ENCODE results near the gene PSMC3IP. TPM values are rescaled to one million over a fixed set of nuclear protein-coding genes. Genes with fewer than 3 reads are reported as not detected.
"Not testable (repeated sequence)": the region's sequence is repeated elsewhere in the genome, so short reads cannot be mapped to it uniquely, and the experiment has no call there.

The PSMC3IP gene
- total and polyA plus RNA-seq, 11 donors, result 0.71 to 4.1 (median 2.1) TPM

DNA sequence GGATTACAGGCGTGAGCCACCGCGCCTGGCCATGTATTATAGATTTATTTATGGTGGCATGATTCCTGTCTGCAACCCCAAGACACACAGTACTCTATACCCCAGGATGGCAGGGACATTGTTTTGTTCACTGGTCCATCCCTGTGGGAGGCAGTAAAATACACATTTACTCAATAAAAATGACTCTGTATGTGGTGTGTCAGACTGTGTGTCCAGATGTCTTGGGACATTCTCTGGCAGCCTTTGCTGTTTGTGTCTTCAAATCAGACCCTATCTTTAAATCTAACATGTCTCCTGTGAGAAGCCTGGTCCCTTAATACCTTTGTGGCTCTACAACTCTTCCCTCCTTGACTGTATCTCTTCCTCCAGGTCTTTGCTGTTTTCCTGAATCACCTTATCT lies 17.3 kb downstream of the PSMC3IP start:
- H3K36me3 ChIP-seq, result peaks cover 0 to 15% (median 10%) of the 10 kb centered on the region in 9 donors
- ATAC-seq, result no peak
- H3K9me3 ChIP-seq, result no peaks in the 10 kb centered on the region
- no peaks in the 10 kb centered on the region for H3K27me3 ChIP-seq
- H3K27ac ChIP-seq, result no peak overlapping the region
- intact Hi-C loops (cut with DNase I), result no loop called here
- TF ChIP-seq POLR2A (IDR thresholded peaks at IDR 0.05), result no peak
- no peak overlapping the region for H3K4me3 ChIP-seq
- peaks cover 10 to 37% (median 28%) of the 10 kb centered on the region in 12 donors for H3K4me1 ChIP-seq
- 86 to 97% (median 92%) methylated on average over 3 of the region's 3 CpGs for whole genome bisulfite sequencing, 4 donors
- no peak for DNase-seq

DNA sequence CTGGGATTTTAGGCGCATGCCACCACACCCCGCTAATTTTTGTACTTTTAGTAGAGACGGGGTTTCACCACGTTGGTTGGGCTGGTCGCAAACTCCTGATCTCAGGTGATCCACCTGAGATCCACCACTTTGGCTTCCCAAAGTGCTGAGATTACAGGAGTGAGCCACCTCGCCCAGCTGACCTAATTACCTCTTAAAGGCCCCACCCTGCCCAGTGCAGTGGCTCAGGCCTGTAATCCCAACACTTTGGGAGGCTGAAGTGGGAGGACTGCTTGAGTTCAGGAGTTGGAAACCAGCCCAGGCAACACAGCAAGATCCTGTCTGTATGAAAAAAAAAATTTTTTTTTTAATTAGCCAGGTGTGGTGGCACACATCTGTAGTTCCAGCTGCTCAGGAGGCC lies 18.5 kb downstream of the PSMC3IP start:
- WGBS, 4 donors, result 87 to 94% (median 90%) methylated on average over 6 of the region's 6 CpGs
- no peak overlapping the region for H3K27ac ChIP-seq
- ATAC-seq (no peak), DNase-seq (no peak)
- H3K36me3 ChIP-seq, result peaks cover 0 to 5% (median 0%) of the 10 kb centered on the region in 9 donors
- H3K27me3 ChIP-seq, result no peaks in the 10 kb centered on the region
- H3K4me1 ChIP-seq, result peaks cover 10 to 43% (median 29%) of the 10 kb centered on the region in 12 donors
- no peak for TF ChIP-seq POLR2A (IDR thresholded peaks at IDR 0.05)
- TF ChIP-seq CTCF (IDR thresholded peaks at IDR 0.05), result no peak
- H3K9me3 ChIP-seq, result no peaks in the 10 kb centered on the region
- H3K4me3 ChIP-seq, result no peak overlapping the region
- intact Hi-C loops (cut with DNase I), result no loop called here

GRCh38 chr17:42555961-42556617 lies 21.4 kb downstream of the PSMC3IP start:
- H3K36me3 ChIP-seq; DNase-seq; H3K9me3 ChIP-seq; ATAC-seq; intact Hi-C loops (cut with DNase I); H3K27ac ChIP-seq; H3K4me3 ChIP-seq; H3K27me3 ChIP-seq: not testable (repeated sequence)
- WGBS, 4 donors, result 55 to 73% (median 61%) methylated on average over 5 of the region's 5 CpGs
- peaks cover 0 to 28% (median 15%) of the 10 kb centered on the region in 12 donors for H3K4me1 ChIP-seq

DNA sequence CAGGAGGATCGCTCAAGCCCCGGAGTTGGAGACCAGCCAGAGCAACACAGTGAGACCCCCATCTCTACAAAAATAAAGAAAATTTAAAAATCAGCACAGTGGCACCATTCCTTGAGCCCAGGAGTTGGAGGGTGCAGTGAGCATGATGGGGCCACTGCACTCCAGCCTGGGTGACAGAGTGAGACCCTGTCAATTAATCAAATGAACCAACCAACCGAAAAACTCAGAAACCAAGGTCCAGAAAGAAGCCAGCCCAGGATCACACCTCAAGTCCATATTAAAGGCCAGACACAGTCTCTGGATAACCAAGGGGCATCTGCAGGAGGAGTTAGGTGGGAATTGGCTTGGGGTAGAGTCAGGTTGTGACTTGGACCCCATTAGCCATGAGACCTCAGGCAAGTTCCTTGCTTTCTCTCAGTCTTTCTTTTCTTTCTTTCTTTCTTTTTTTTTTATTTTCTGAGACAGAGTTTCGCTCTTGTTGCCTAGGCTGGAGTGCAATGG lies 22.4 kb downstream of the PSMC3IP start:
- TF ChIP-seq POLR2A (IDR thresholded peaks at IDR 0.05), result no peak
- TF ChIP-seq CTCF (IDR thresholded peaks at IDR 0.05), result no peak
- WGBS, 4 donors, result 21 to 28% (median 23%) methylated on average over 4 of the region's 4 CpGs
- Histone ChIP-seq H3K4me1 (peaks cover 0 to 28% (median 15%) of the 10 kb centered on the region in 12 donors), H3K9me3 (no peaks in the 10 kb centered on the region), H3K27ac (peak overlapping the region; percentile 76 to 97 (median 88)), H3K4me3 (peak overlapping the region; percentile 65 to 98 (median 82)), H3K27me3 (no peaks in the 10 kb centered on the region), H3K36me3 (peaks cover 0 to 5% (median 0%) of the 10 kb centered on the region in 9 donors)
- ATAC-seq, result no peak
- DNase-seq, result no peak
- intact Hi-C loops (cut with DNase I), result no loop called here

- 1 to 2% (median 1%) methylated on average over 51 to 82 of the region's 82 CpGs for WGBS, 4 donors
- H3K27ac ChIP-seq, result peak overlapping the region; percentile 76 to 97 (median 88)
- no peaks in the 10 kb centered on the region for H3K27me3 ChIP-seq
- ATAC-seq (peak; percentile 84 to 95 (median 94)), DNase-seq (peak; percentile 92 to 94 (median 93))
- H3K36me3 ChIP-seq, result peaks cover 0 to 5% (median 0%) of the 10 kb centered on the region in 9 donors
- TF ChIP-seq POLR2A (IDR thresholded peaks at IDR 0.05) (peak in 1 of 2 donors; percentile 82), CTCF (IDR thresholded peaks at IDR 0.05) (no peak)
- no peaks in the 10 kb centered on the region for H3K9me3 ChIP-seq
- H3K4me1 ChIP-seq, result peaks cover 0 to 28% (median 15%) of the 10 kb centered on the region in 12 donors
- H3K4me3 ChIP-seq, result peak overlapping the region; percentile 65 to 98 (median 82)
- intact Hi-C loops (cut with DNase I), result no loop called here
Observed at GRCh38 chr17:42554250-42555121, 23.0 kb downstream of the PSMC3IP start.
